Eye (tissue), 1 donor: Measurements from ENCODE around the gene BAX.

ENCODE experiments used
- DNase-seq: peaks from one replicate; pipeline ENCODE4 v3.0.0-alpha.2; 2015

Gene BAX

GRCh38 chr19:48963371-48964204 is 8.9 kb downstream of the BAX start:
- peak; percentile 75 for DNase-seq

DNA sequence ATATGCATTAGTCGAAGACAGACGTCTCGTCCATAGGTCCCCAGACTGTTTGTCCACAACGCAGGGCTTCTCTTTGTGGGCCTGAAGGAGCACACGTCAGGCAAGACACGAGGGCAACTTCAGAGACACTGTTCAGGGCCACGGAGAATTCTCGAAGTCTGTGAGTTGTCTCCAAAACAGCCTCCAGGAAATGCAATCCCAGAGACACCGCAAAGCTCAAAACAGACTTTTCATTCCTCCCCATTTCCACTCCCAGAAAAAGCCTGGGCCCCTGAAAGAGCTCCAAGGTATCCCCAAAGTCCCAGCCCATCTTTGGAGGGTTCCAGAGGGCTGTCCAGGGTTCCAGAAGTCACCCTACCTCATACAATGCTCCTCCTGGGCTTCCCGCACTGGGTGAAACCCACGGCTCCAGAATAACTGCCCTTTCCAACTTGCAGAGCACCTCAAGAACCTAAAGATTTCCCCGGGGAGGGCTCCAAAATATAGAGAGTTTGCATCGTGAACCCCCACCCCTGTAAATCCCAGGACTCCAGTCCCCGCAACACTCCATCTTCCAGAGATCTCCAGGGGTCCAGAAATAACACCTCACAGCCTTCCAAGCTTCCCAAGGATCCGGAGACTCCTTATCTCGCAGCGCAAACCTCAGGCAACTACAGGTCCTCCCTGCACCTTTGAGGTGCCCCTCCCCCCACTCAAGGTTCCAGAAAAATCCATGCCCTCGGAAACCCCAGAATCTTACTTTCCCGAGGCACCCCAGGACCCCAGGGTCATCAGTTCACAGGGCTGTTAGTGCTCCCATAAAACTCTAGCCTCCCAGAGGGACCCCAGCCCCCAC is 9.7 kb downstream of the BAX start:
- peak; percentile 68 for DNase-seq

- DNase-seq, result peak; percentile 96
These were observed 10.5 kb downstream of the BAX start, which contains the start of gene FTL for GRCh38 chr19:48965040-48965805. TSS of gene FTL (plus strand) at chr19:48965309. CDS start at chr19:48965508, 199 bp downstream.

DNA sequence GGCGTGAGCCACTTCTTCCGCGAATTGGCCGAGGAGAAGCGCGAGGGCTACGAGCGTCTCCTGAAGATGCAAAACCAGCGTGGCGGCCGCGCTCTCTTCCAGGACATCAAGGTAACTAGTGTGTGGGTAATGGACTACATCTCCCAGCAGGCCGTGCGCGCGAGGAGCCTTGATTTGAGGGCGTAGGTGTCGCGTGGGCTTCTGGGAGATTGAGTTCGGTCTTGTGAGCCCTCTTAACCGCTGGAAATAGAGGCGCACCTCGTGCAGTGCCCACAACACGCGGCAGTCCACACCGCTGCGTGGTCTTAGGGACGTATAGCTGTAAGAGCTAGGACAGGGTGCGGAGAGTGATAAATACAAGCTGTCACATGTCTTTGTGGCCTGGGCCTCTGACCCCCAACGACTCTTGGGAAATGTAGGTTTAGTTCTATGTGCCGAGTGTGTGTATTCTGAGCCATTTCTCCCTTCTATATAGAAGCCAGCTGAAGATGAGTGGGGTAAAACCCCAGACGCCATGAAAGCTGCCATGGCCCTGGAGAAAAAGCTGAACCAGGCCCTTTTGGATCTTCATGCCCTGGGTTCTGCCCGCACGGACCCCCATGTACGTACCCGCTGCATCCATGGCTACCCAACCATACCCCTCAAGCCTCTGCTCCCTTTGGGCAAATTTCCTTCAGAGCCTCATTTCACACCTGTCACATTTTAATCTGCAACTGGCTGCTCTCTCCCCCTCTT is 11.3 kb downstream of the BAX start:
- peak; percentile 97 for DNase-seq

GRCh38 chr19:48966541-48967345 is 12.1 kb downstream of the BAX start:
- DNase-seq, result no peak

- no peak for DNase-seq
These were observed 12.9 kb downstream of the BAX start for GRCh38 chr19:48967346-48968178.

DNA sequence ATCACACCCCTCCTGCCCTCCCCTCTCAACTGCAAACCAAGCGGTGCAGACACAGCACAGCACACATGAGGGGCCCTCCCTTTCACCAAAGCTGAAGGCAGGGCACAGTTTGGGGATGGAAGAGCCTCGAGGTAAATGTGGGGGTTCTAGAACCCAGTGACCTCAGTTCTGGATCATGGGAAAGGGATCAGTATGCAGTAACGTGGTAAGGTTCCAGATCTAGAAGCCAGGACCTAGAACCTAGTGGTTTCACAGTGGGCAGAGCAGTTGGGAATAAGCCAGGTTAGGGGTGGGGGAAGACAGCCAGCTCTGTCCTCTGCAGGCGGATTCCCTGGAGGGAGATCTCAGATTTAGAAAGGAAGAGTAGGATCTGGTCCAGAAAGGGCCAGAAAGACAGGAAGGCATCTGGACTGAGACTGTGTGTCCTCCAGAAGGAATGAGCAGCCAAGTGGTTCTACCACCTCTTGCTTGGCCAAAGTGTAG is 13.5 kb downstream of the BAX start:
- no peak for DNase-seq

GRCh38 chr19:48968813-48969218 is 14.1 kb downstream of the BAX start:
- no peak for DNase-seq

GRCh38 chr19:48969276-48970138 is 14.8 kb downstream of the BAX start:
- DNase-seq, result no peak

DNA sequence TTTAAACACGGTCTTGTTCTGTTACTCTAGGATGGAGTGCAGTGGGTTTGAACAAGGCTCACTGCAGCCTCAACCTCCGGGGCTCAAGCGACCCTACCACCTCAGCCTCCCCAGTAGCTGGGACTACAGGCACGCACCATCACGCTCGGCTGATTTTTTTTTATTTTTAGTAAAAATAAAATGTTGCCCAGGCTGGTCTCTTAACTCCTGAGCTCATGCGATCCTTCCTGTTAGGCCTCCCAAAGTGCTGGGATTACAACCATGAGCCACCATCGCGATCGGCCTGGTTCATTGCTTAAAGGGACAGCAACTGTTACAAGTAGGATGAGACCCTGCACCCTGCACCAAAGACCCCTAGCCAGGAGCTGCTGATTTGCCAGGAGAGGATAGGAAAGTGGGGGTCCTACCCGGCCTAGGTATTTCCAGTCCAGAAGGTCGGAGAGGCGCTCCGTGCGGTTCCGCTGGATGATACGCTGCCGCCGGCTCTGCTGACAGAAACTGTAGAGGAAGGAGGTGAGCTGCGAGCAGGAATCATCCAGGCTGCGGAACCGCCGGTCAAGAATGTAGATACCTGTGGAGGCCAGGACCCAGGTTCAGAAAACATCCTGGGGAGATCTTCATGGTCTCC is 15.6 kb downstream of the BAX start:
- no peak for DNase-seq

DNA sequence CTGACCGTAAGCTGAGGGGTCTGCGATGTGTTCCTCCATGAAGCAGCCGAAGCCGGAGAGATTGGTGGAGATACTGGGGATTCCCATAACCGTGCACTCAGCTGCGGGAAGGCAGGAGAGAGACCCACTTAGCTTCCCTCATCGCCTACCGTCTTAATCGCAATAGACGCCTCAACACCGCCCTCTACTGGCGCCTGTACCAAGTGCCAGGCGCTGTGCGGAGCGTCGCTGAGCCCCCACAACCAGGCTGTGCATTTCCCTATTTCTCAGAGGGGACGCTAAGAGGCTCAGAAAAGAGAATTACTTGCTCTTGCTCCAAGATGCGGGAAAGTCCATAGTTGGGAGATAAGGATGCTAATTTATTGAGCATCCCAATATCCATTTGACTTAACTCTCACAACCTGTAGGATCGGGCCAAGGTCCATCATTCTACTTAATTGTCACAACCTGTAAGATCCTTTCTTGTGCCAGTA is 16.3 kb downstream of the BAX start:
- peak; percentile 96 for DNase-seq

DNA sequence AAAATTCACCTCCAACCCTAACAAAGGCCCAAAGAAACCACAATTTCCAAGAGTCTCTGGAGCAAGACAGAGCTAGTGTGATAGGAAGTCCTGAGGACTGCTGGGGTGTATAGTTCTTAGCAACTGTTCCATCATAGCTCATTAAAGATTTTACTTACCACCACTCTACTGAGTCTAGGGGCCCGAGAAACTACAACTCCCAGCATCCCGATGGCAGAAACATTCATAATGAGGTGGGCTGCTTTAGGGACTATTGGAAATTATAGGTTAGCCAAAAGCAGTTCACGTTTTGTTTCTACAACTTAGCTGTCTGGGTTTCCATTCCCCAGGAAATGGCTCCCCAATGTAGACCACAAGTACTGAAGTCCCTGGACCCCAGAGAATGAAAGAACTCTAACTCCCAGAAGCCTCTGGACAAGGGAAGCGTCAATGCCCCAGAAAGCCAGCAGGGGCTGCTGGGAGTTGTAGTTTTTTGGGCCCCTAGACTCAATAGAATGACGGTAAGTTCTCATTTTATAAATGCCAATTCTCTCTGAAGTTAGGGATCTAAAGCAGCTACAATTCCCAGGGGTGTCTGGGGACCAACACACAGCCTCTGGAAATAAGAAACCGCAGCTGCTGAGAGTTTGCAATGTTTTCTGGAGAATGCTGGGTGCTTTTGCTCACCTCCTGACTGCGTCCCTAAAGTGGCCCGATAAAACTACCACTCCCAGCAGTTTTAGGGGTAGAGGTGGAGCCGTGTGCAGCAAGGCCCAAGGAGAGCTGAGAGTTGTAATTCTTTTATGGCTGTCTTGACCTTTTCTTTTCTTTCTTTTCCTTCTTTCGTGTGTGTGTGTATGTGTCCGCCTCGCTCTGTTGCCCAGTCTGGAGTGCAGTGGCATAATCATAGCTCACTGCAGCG is 21.5 kb downstream of the BAX start:
- DNase-seq, result peak; percentile 86

DNA sequence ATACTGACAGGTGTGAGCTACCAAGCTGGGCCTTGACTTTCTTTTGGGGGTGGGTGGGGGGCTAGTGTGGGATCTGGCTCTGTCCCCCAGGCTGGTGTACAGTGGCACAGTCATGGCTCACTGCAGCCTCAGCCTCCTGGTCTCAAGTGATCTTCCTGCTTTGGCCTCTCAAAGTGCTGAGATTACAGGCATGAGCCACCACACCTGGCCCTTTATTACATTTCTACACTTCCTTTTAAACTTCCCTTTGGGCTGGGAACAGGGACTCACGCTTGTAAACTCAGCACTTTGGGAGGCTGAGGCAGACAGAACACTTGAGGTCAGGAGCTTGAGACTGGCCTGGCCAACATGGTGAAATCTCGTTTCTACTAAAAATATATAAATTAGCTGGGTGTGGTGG is 22.4 kb downstream of the BAX start:
- no peak for DNase-seq

DNA sequence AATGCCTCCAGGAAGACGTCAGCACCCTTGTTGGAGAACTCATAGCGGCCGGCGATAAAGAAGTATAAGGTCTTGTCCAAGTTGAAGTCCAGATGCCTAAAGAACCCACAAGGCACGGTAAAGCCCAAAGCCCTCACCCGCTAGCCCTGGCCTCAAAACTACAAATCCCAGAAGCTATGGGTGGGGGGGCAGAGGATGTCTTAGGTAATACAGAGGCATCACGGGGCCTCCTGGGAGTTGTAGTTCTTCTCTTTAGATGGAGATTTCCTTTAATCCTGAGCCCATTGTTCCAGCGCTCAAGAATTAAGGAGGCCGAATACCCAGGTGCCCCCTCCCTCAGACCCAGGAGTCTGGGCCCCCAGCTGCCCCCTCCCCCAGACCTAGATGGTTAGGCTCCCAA is 27.6 kb downstream of the BAX start:
- DNase-seq, result no peak

DNA sequence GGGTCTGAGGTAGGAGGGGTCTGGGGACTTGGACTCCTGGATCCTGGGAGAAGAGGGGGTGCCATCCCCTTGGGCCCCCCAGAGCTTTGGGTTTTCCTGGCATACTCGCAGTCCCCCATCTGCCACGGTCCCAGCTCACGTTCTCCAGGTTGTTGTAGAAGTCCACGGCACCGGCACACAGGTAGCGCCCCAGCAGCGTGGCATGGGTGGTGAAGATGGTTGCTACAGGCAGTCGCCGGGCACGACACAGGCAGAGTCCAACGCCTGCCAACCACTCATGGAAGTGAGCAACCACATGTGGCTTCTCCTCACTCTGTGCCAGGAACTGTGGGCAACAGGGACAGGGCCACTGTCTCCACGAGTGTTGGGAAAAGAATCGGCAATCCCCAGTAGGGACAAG is 31.0 kb downstream of the BAX start:
- no peak for DNase-seq

DNA sequence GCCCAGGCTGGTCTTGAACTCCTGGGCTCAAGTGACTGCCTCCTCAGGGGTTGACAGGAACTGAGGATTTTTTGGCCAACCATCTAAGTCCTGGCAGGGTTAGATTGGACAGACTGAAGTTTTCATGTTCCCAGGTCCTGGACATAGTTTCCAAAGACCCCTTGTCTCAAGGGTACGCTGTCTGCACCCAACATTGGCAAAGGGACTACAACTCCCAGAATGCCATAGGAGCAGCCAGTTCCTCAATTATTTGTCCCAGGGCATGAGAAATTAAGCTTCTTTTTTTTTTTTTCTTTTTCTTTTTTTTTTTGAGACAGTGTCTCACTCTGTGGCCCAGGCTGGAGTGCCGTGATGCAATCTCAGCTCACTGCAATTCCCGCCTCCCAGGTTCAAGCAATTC is 31.5 kb downstream of the BAX start:
- no peak for DNase-seq

DNA sequence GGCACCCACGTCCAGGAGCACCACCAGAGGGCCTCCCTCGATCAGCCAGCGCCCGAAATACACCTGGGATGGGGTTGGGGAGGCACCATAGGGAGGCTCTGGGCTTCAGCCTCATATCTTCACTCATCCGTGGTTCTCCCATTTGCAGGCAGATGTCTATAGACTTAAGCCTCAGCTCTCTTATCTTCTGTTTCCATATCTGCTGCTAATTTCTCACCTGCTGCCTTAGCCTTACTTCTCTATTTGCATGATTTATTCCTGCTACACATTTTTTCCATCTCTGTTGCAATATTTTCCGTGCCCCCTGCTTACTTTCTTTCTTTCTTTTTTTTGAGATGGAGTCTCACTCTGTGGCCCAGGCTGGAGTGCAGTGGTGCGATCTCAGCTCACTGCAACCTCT is 32.6 kb downstream of the BAX start:
- no peak for DNase-seq

GRCh38 chr19:48988286-48988685 is 33.6 kb downstream of the BAX start:
- no peak for DNase-seq
